ENCODE measurements around the gene ADD3. TPM values are rescaled to one million over a fixed set of nuclear protein-coding genes. Genes with fewer than 3 reads are reported as not detected.

ADD3 gene
- total and polyA plus RNA-seq, 8 donors = 62.0 to 362 (median 322) TPM

GRCh38 chr10:110061687-110062086 is 53.9 kb downstream of the ADD3 start:
- H3K4me1 ChIP-seq = peaks cover 13 to 32% of the 10 kb centered on the region in 2 donors

GRCh38 chr10:110065269-110065668 is 57.5 kb downstream of the ADD3 start:
- intact Hi-C loops (cut with DNase I) = no loop called here
- H3K9me3 ChIP-seq = no peaks in the 10 kb centered on the region
- no peaks in the 10 kb centered on the region for H3K27me3 ChIP-seq
- H3K36me3 ChIP-seq = no peaks in the 10 kb centered on the region
- H3K27ac ChIP-seq = no peak overlapping the region
- H3K4me3 ChIP-seq = no peak overlapping the region
- H3K4me1 ChIP-seq = peaks cover 7 to 37% of the 10 kb centered on the region in 2 donors
- ATAC-seq (no peak), DNase-seq (no peak)
- TF ChIP-seq CTCF (IDR thresholded peaks at IDR 0.05) = no peak

More at GRCh38 chr10:110061687-110062086, 53.9 kb downstream of the ADD3 start:
- Histone ChIP-seq H3K27ac (no peak overlapping the region), H3K36me3 (no peaks in the 10 kb centered on the region), H3K27me3 (no peaks in the 10 kb centered on the region), H3K4me3 (no peak overlapping the region), H3K9me3 (no peaks in the 10 kb centered on the region)
- intact Hi-C loops (cut with DNase I) = no loop called here
- no peak for TF ChIP-seq CTCF (IDR thresholded peaks at IDR 0.05)
- DNase-seq (no peak), ATAC-seq (no peak)

DNA sequence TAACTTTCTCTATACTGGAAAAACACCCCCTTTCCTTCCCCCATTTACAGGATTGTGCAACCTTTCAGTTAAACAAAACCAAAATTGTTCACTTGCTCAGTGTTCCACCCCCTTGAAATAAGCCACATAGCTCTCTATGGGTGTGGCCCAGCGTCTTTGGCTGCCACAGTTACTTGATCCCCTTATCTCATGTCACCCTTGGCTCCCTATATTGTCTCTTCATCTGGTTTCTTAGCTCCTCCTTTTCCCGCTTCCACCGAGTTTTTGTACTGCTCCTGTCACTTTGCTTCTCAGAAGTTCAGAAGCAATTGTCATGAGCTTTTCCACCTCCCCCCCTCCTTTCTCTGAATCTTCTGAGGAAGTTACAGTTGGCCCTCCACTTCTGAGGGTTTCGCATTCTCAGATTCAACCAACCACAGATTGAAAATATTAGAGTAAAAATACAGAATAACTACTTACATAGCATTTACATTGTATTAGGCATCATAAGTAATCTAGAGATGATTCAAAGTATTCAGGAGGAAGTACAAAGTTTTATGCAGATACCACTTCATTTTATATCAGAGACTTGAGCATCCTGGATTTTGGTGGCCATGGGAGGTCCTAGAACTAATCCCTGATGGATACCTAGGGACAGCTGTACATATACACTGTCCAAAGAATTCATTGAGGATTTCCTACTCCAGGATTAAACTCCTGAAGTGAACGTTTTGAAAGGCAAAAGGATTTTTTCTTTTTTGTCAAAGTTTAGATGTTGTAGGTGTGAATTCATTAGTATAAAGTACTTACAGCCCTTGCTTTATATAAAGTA is 60.4 kb downstream of the ADD3 start:
- DNase-seq (no peak), ATAC-seq (peak; percentile 86)
- Histone ChIP-seq H3K9me3 (no peaks in the 10 kb centered on the region), H3K27me3 (no peaks in the 10 kb centered on the region), H3K27ac (peak overlapping the region; percentile 49 to 80), H3K4me1 (peaks cover 10 to 54% of the 10 kb centered on the region in 2 donors), H3K36me3 (no peaks in the 10 kb centered on the region), H3K4me3 (no peak overlapping the region)
- no peak for TF ChIP-seq CTCF (IDR thresholded peaks at IDR 0.05)
- intact Hi-C loops (cut with DNase I) = no loop called here

GRCh38 chr10:110068780-110069179 is 61.0 kb downstream of the ADD3 start:
- TF ChIP-seq CTCF (IDR thresholded peaks at IDR 0.05) = no peak
- H3K4me3 ChIP-seq = no peak overlapping the region
- intact Hi-C loops (cut with DNase I) = no loop called here
- peak overlapping the region in 1 of 2 donors; percentile 80 for H3K27ac ChIP-seq
- H3K4me1 ChIP-seq = peaks cover 10 to 59% of the 10 kb centered on the region in 2 donors
- H3K36me3 ChIP-seq = no peaks in the 10 kb centered on the region
- no peaks in the 10 kb centered on the region for H3K27me3 ChIP-seq
- H3K9me3 ChIP-seq = no peaks in the 10 kb centered on the region
- no peak for DNase-seq
- no peak for ATAC-seq

DNA sequence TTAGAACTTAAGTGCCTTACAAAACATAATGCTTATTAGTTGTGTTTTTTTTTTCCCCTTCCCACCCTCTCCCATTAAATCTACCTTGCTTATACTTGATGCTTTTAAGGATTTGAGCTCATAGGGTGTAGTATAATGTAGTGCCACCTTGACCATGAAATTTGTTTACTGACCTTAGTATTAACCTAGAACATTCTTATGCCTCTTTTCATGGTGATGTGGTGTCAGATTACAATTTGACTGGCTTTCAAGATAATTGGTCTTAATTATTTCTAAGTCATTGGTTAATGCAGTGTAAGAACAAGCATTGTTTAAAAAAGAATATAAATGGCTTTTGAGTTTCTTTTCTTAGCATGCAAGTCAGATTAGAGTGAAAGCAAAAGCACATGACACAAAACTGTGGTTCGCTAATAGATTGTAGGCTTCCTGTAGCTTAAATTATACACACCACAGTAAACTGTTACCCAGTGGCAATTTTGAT is 61.8 kb downstream of the ADD3 start:
- no peaks in the 10 kb centered on the region for H3K9me3 ChIP-seq
- no peaks in the 10 kb centered on the region for H3K36me3 ChIP-seq
- H3K4me3 ChIP-seq = no peak overlapping the region
- no peak for TF ChIP-seq CTCF (IDR thresholded peaks at IDR 0.05)
- DNase-seq (no peak), ATAC-seq (peak; percentile 56)
- H3K4me1 ChIP-seq = peaks cover 10 to 67% of the 10 kb centered on the region in 2 donors
- peak overlapping the region; percentile 23 to 80 for H3K27ac ChIP-seq
- no peaks in the 10 kb centered on the region for H3K27me3 ChIP-seq
- intact Hi-C loops (cut with DNase I) = no loop called here

Measured in left lung (tissue), 10 donors.